K562 (cell line): ENCODE data around the gene ARMC9. TPM values are rescaled to one million over a fixed set of nuclear protein-coding genes. Genes with fewer than 3 reads are reported as not detected.
A peak's percentile ranks its signal among the peaks of the same experiment; 100 is the strongest.

Experiments
- ATAC-seq: fragments of 200-7000 bp; cut with Tn5 transposase; 3 replicates; pipeline ENCODE4 v1.9.1; 2020; ENCODE audit warnings: moderate library complexity
- BruUV-seq: library from RNA; stranded (reverse); fragments of 400-500 nt; replicated peaks from 2 replicates; lab custom pipeline; 2021; lab: Mats Ljungman, UMichigan
- CTCF ChIA-PET: fragments of 300-600 bp; formaldehyde crosslinking; extraction: SDS; loops from one replicate; lab custom pipeline; 2021; ENCODE audit warnings: low intra/inter-chr PET ratio; lab: Yijun Ruan, JAX
- POLR2A ChIA-PET: fragments of 300-600, 350-650 bp; sonication (Branson Sonifier 250); formaldehyde crosslinking; extraction: SDS; loops from one replicate; lab custom pipeline; 2021; ENCODE audit warnings: antibody characterized with exemption, inconsistent platforms; lab: Yijun Ruan, JAX
- DNase-seq, 4 experiments: peaks; one replicate each; pipeline versions ENCODE4 v3.0.0 to v3.0.0-alpha.2; 2011 to 2018; ENCODE audit warnings: low spot score in 3 of 4, mixed read lengths in 3 of 4; ENCODE audit errors: extremely low read depth in 1 of 4
- FAIRE-seq: peaks from 2 replicates; lab custom pipeline; 2011; peaks lifted over from hg19 to GRCh38; lab: Jason Lieb, UNC
- H2AFZ ChIP-seq: 2 replicates; pipeline ENCODE4 v1.6.0; 2011; ENCODE audit warnings: low read depth, low read length, control low read depth, inconsistent platforms
- H3K27ac ChIP-seq: fragments of 200-600 bp; 3 replicates; pipeline ENCODE4 v1.8.0; 2011; ENCODE audit warnings: low read depth, mild to moderate bottlenecking, control low read depth, inconsistent platforms, low read length, moderate library complexity, mixed read lengths; ENCODE audit errors: extremely low read depth
- H3K27me3 ChIP-seq, 2 experiments: fragments of 300-600 bp in 1 of 2; 2 replicates in 1 of 2; 3 replicates in 1 of 2; pipeline versions ENCODE4 v1.6.0 to v1.8.0; 2011; ENCODE audit warnings: inconsistent platforms in 2 of 2, low read length in 2 of 2, mild to moderate bottlenecking in 1 of 2, mixed read lengths in 1 of 2, moderate library complexity in 1 of 2; ENCODE audit not compliant: control insufficient read depth in 2 of 2, insufficient read depth in 2 of 2
- H3K36me3 ChIP-seq: fragments of 300-600 bp; 3 replicates; pipeline ENCODE4 v1.8.0; 2011; ENCODE audit warnings: mild to moderate bottlenecking, low read length, inconsistent platforms; ENCODE audit not compliant: control insufficient read depth, insufficient read depth
- H3K4me1 ChIP-seq, 2 experiments: fragments of 200-600 bp in 1 of 2; replicated peaks in 1 of 2; 2 replicates in 1 of 2; 3 replicates in 1 of 2; pipeline versions ENCODE4 v1.5.1 to v1.8.0; 2011; ENCODE audit warnings: inconsistent platforms in 2 of 2, low read length in 2 of 2, mild to moderate bottlenecking in 1 of 2, mixed read lengths in 1 of 2, moderate library complexity in 1 of 2; ENCODE audit not compliant: control insufficient read depth in 2 of 2, insufficient read depth in 2 of 2
- H3K4me2 ChIP-seq: 2 replicates; pipeline ENCODE4 v1.6.1; 2011; ENCODE audit warnings: low read length, control low read depth, inconsistent platforms, mixed read lengths; ENCODE audit not compliant: insufficient read depth
- H3K4me3 ChIP-seq: fragments of 200-600 bp; sonication (generic), shearing (Covaris generic); 2 replicates; pipeline ENCODE4 v1.5.1; 2016; ENCODE audit warnings: control low read depth, inconsistent platforms
- H3K79me2 ChIP-seq: fragments of 200-600 bp; 3 replicates; pipeline ENCODE4 v1.8.0; 2011; ENCODE audit warnings: low read length, inconsistent platforms; ENCODE audit not compliant: control insufficient read depth, insufficient read depth
- H3K9ac ChIP-seq, 2 experiments: 2 replicates each; pipeline versions ENCODE4 v1.6.0 to v1.6.1; 2011; ENCODE audit warnings: low read depth in 2 of 2, low read length in 2 of 2, control low read depth in 1 of 2, inconsistent platforms in 1 of 2, mild to moderate bottlenecking in 1 of 2, mixed read lengths in 1 of 2; ENCODE audit not compliant: insufficient read depth in 1 of 2
- H3K9me1 ChIP-seq: one replicate; pipeline ENCODE4 v1.6.0; 2011; ENCODE audit warnings: inconsistent platforms, mild to moderate bottlenecking, low read length, moderate library complexity; ENCODE audit not compliant: control insufficient read depth, insufficient read depth
- H3K9me3 ChIP-seq: replicated peaks from 2 replicates; pipeline ENCODE4 v1.5.1; 2011; ENCODE audit warnings: low read depth, low read length, inconsistent platforms; ENCODE audit not compliant: control insufficient read depth, insufficient read depth
- H4K20me1 ChIP-seq: replicated peaks from 2 replicates; pipeline ENCODE4 v1.6.1; 2011; ENCODE audit warnings: low read length, inconsistent platforms, mixed read lengths; ENCODE audit not compliant: control insufficient read depth, insufficient read depth
- BRD4 ChIP-seq: fragments of 200-600 bp; sonication (generic); IDR thresholded peaks from 2 replicates; pipeline ENCODE4 v1.6.1; 2017; ENCODE audit warnings: inconsistent platforms
- GATA2 ChIP-seq: sonication (generic); formaldehyde crosslinking; IDR thresholded peaks from 2 replicates; pipeline ENCODE4 v1.4.0; 2020; ENCODE audit warnings: mild to moderate bottlenecking, missing genetic modification reagents
- RAD21 ChIP-seq, 2 experiments: fragments of 250-450 bp in 1 of 2; fragments of 450-650 bp in 1 of 2; sonication (Bioruptor Pico) in 1 of 2; formaldehyde crosslinking in 1 of 2; IDR thresholded peaks in 1 of 2; conservative IDR thresholded peaks in 1 of 2; 2 replicates each; pipeline versions ENCODE4 v1.4.0 to v1.8.0; 2020 to 2022; ENCODE audit warnings: mild to moderate bottlenecking in 2 of 2, moderate library complexity in 1 of 2
- WGBS: fragments of 100-300 bp; shearing (Covaris generic); methylation state at CpG from one replicate; pipeline ENCODE4 v1.1.6; 2016; ENCODE audit warnings: low coverage, mixed read lengths; ENCODE audit not compliant: insufficient coverage; ENCODE audit errors: missing lambda C conversion rate; 5-methylcytosine and 5-hydroxymethylcytosine counted together
- in situ Hi-C: fragments of 300-500 bp; cut with MboI; formaldehyde crosslinking; loops from 4 replicates; pipeline ENCODE4 v1.15.0; 2018; ENCODE audit warnings: inconsistent platforms, mixed read lengths
- intact Hi-C: fragments of 100-400 bp; cut with micrococcal nuclease; formaldehyde crosslinking; loops from 2 replicates; pipeline ENCODE4 v1.14.2; 2022
- polyA plus RNA-seq, 8 experiments: library from polyadenylated mRNA; depleted of rRNA in 4 of 8; stranded (reverse) in 5 of 8; unstranded in 3 of 8; fragments of >200 nt; fragmentation: Nextera tagmentation in 2 of 8; fragmentation: Illumina TruSeq in 1 of 8; extraction: Ambion mirVana in 2 of 8; extraction: Trizol in 1 of 8; gene quantifications; 2 replicates each; pipeline versions ENCODE4 v1.2.1 to v1.2.3, GENCODE V29; 2011 to 2014; ENCODE audit warnings: inconsistent platforms in 1 of 8, missing spikeins in 1 of 8
- total RNA-seq, 7 experiments: library from RNA; depleted of rRNA in 6 of 7; stranded (reverse); fragments of >200 nt in 6 of 7; fragmentation: Illumina TruSeq in 2 of 7; extraction: Trizol in 2 of 7; gene quantifications; 2 replicates each; pipeline versions ENCODE4 v1.2.1 to v1.2.3, GENCODE V29; 2011 to 2021; ENCODE audit warnings: low replicate concordance in 1 of 7
- TF ChIP-seq, protein P1 (sequence below), 3 experiments: IDR thresholded peaks in 2 of 3; conservative IDR thresholded peaks in 1 of 3; 2 replicates each; pipeline ENCODE4 v1.5.1; 2011 to 2012; ENCODE audit warnings: low read length in 3 of 3, mild to moderate bottlenecking in 3 of 3, control low read depth in 2 of 3, improper control_type of control experiment in 1 of 3, inconsistent platforms in 1 of 3, low read depth in 1 of 3, mixed read lengths in 1 of 3, moderate library complexity in 1 of 3; ENCODE audit not compliant: insufficient read depth in 2 of 3

The ARMC9 gene
- total and polyA plus RNA-seq, 9 of the 15 experiments (the other 6 are each of a cell fraction or from before 2014, with no cell fraction given) = 0.36 to 2.3 (median 1.1) TPM

DNA sequence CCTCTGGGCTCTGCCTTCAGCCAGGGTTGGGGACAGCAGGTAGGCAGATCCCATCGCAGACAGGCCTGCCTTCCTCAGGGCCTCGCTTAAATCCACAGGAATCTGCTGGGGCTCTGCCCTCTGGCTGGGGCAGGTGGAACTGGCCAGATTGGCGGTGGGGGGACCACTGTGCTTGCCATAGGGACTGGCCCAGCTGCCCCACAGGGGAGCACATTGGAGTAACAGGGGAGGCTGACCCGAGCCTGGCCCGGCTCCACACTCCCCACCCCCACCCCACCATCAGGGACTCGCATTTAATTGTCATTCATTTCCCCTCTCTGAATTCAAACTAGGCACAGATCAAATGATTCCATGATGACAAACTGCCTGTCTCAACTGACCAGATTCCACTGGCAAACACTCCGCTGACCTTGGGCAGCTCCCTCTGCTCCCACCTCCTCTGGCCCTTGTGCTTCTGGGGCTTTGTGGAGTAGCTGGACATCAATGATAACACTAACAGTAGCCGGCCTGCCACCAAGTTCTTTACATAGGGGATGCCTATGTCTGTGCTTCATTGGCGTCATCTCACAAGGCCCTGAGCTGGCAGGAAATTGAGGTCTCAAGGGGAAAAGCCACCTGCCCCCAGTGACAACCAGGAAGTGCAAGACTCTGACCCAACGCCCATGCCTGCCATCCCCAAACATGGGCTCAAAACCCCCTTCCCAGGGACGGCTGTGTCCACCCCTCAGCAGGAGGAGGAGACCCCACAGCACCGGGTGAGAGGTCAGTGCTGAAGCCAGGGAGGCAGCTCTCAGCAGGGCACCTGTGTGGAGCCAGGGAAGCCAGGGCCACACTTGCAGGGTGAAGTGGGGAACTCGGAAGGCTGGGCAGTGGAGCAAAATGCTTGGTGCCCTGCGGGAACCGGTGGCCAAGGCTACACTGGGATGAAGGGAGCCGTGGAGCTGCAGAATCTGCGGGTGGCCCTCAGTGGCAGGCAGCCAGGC is 195.0 kb downstream of the ARMC9 start:
- WGBS = 14% methylated on average over 10 of the region's 17 CpGs
- Histone ChIP-seq H3K36me3 (no peaks in the 10 kb centered on the region), H3K9ac (no peak overlapping the region), H2AFZ (no peak overlapping the region), H3K79me2 (no peaks in the 10 kb centered on the region), H3K27me3 (peaks cover 2 to 39% of the 10 kb centered on the region in 2 experiments; a peak in 2 of 5 replicates), H3K9me1 (no peaks in the 10 kb centered on the region), H3K27ac (no peak overlapping the region), H3K9me3 (no peaks in the 10 kb centered on the region), H3K4me3 (no peak overlapping the region), H4K20me1 (no peaks in the 10 kb centered on the region), H3K4me1 (peaks cover 0 to 6% of the 10 kb centered on the region in 2 experiments; a peak in 2 of 5 replicates), H3K4me2 (no peak overlapping the region)
- ChIA-PET CTCF (no interaction called here), POLR2A (no interaction called here)
- no TSS peak for BruUV-seq
- no peak for FAIRE-seq
- DNase-seq = peak in 1 of 4 experiments; percentile 28
- in situ Hi-C loops = no loop called here
- ATAC-seq = peak; percentile 63
- TF ChIP-seq, protein P1, sequence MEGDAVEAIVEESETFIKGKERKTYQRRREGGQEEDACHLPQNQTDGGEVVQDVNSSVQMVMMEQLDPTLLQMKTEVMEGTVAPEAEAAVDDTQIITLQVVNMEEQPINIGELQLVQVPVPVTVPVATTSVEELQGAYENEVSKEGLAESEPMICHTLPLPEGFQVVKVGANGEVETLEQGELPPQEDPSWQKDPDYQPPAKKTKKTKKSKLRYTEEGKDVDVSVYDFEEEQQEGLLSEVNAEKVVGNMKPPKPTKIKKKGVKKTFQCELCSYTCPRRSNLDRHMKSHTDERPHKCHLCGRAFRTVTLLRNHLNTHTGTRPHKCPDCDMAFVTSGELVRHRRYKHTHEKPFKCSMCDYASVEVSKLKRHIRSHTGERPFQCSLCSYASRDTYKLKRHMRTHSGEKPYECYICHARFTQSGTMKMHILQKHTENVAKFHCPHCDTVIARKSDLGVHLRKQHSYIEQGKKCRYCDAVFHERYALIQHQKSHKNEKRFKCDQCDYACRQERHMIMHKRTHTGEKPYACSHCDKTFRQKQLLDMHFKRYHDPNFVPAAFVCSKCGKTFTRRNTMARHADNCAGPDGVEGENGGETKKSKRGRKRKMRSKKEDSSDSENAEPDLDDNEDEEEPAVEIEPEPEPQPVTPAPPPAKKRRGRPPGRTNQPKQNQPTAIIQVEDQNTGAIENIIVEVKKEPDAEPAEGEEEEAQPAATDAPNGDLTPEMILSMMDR (IDR thresholded peaks at IDR 0.05 in 2 of 3, conservative IDR thresholded peaks at IDR 0.05 in 1 of 3; ENCODE audit: insufficient read depth in 2 of 3, low read depth in 1 of 3, low read length in 3 of 3) = peak in 2 of 3 experiments; percentile 14 to 19; a peak in 1 of 6 replicates
- TF ChIP-seq BRD4 (no peak), GATA2 (CRISPR knock-in tag) (no peak), RAD21 (CRISPR knock-in tag; conservative IDR thresholded peaks at IDR 0.05 in 1 of 2, IDR thresholded peaks at IDR 0.05 in 1 of 2) (peak in 1 of 2 experiments; percentile 18; a peak in 1 of 4 replicates)
- intact Hi-C loops = no loop called here
